ENCODE measurements around the gene GID8.
A peak's percentile ranks its signal among the peaks of the same experiment; 100 is the strongest.

GID8 gene

GRCh38 chr20:62970307-62971210 lies 32.6 kb downstream of the GID8 start:
- no peak for DNase-seq (ENCODE audit: low read depth)

- no peak for DNase-seq (ENCODE audit: low read depth)
Measured at GRCh38 chr20:62971211-62971949, 33.4 kb downstream of the GID8 start.

- DNase-seq (ENCODE audit: low read depth), result peak; percentile 76
Measured at GRCh38 chr20:62971950-62972844, 34.2 kb downstream of the GID8 start.

GRCh38 chr20:62972845-62973745 lies 35.1 kb downstream of the GID8 start:
- no peak for DNase-seq (ENCODE audit: low read depth)

GRCh38 chr20:62975251-62975760 lies 37.4 kb downstream of the GID8 start:
- no peak for DNase-seq (ENCODE audit: low read depth)

GRCh38 chr20:62975812-62976508 lies 38.0 kb downstream of the GID8 start:
- no peak for DNase-seq (ENCODE audit: low read depth)

GRCh38 chr20:62976886-62977285 lies 38.9 kb downstream of the GID8 start:
- DNase-seq (ENCODE audit: low read depth), result no peak

GRCh38 chr20:62977613-62978560 lies 39.9 kb downstream of the GID8 start:
- DNase-seq (ENCODE audit: low read depth), result no peak

GRCh38 chr20:62978561-62978943 lies 40.6 kb downstream of the GID8 start:
- DNase-seq (ENCODE audit: low read depth), result no peak

GRCh38 chr20:62979310-62979709 lies 41.4 kb downstream of the GID8 start:
- no peak for DNase-seq (ENCODE audit: low read depth)

GRCh38 chr20:62979876-62980373 lies 42.0 kb downstream of the GID8 start:
- DNase-seq (ENCODE audit: low read depth), result no peak

GRCh38 chr20:62980380-62980960 lies 42.5 kb downstream of the GID8 start:
- no peak for DNase-seq (ENCODE audit: low read depth)

- DNase-seq (ENCODE audit: low read depth), result peak; percentile 31
Measured at GRCh38 chr20:62980970-62981369, 43.0 kb downstream of the GID8 start.

GRCh38 chr20:62982124-62983075 lies 44.5 kb downstream of the GID8 start:
- no peak for DNase-seq (ENCODE audit: low read depth)

GRCh38 chr20:62983210-62983609 lies 45.3 kb downstream of the GID8 start:
- DNase-seq (ENCODE audit: low read depth), result no peak

GRCh38 chr20:62984666-62985443 lies 46.9 kb downstream of the GID8 start:
- DNase-seq (ENCODE audit: low read depth), result no peak

GRCh38 chr20:62985444-62985778 lies 47.5 kb downstream of the GID8 start:
- DNase-seq (ENCODE audit: low read depth), result no peak

All from iris pigment epithelial cell (primary cell).